Measurements from ENCODE around the gene CCDC177. TPM values are rescaled to one million over a fixed set of nuclear protein-coding genes. Genes with fewer than 3 reads are reported as not detected.

Gene CCDC177
- polyA plus RNA-seq, 3 donors, result not detected

GRCh38 chr14:69573205-69573830 lies 1.4 kb downstream of the CCDC177 start:
- no peak for DNase-seq
- intact Hi-C loops (cut with micrococcal nuclease), result loop anchor here (5.0 to 10.0 kb wide), 2 partner anchors 41 to 329 kb away; no protein-coding TSS in a partner anchor

GRCh38 chr14:69572841-69573135 lies 1.9 kb downstream of the CCDC177 start:
- H3K27me3 ChIP-seq (ENCODE audit: control insufficient read depth in 2 of 2, insufficient read depth in 2 of 2, low read length in 2 of 2), result peaks cover 28 to 85% of the 10 kb centered on the region in 2 donors
- H3K4me2 ChIP-seq (replicated peaks; ENCODE audit: extremely low read depth, low read length, poor library complexity, severe bottlenecking), result no peak overlapping the region
- H4K20me1 ChIP-seq (ENCODE audit: insufficient read depth, low read length), result no peaks in the 10 kb centered on the region
- peaks cover 0 to 18% of the 10 kb centered on the region in 2 donors for H3K9me3 ChIP-seq (replicated peaks in 1 of 2; ENCODE audit: control insufficient read depth in 1 of 2, insufficient read depth in 1 of 2, low read length in 2 of 2)
- no peak overlapping the region for H3K27ac Mint-ChIP-seq
- peaks cover 13% of the 10 kb centered on the region for H3K4me1 Mint-ChIP-seq
- peak overlapping the region in 1 of 2 donors; percentile 79 for H3K4me3 Mint-ChIP-seq
- H3K4me3 ChIP-seq (replicated peaks in 1 of 3; ENCODE audit: low read depth in 2 of 3, low read length in 3 of 3), result no peak overlapping the region
- H3K36me3 Mint-ChIP-seq, result peaks cover 0 to 2% of the 10 kb centered on the region in 2 donors
- H3K27ac ChIP-seq (ENCODE audit: low read depth in 1 of 2, low read length in 2 of 2), result no peak overlapping the region
- H3K9ac ChIP-seq (ENCODE audit: insufficient read depth, low read length, poor library complexity, severe bottlenecking), result no peak overlapping the region
- peaks cover 3 to 13% of the 10 kb centered on the region in 2 donors for H3K4me1 ChIP-seq (ENCODE audit: control insufficient read depth in 1 of 2, insufficient read depth in 2 of 2, low read length in 2 of 2)
- peaks cover 0 to 11% (median 5%) of the 10 kb centered on the region in 7 donors for H3K9me3 Mint-ChIP-seq
- intact Hi-C loops (cut with micrococcal nuclease), result loop anchor here (5.0 to 10.0 kb wide), 2 partner anchors 40 to 328 kb away; no protein-coding TSS in a partner anchor
- H3K79me2 ChIP-seq (ENCODE audit: insufficient read depth, low read length), result no peaks in the 10 kb centered on the region
- peaks cover 75 to 96% (median 85%) of the 10 kb centered on the region in 3 donors for H3K27me3 Mint-ChIP-seq (ENCODE audit: low read depth in 3 of 3)
- no peaks in the 10 kb centered on the region for H3K36me3 ChIP-seq (replicated peaks in 1 of 2; ENCODE audit: control insufficient read depth in 1 of 2, insufficient read depth in 2 of 2, low read length in 2 of 2)
- no peak overlapping the region for H2AFZ ChIP-seq (ENCODE audit: insufficient read depth, low read depth, low read length, poor library complexity, severe bottlenecking)
- WGBS (ENCODE audit: insufficient coverage), result 35% methylated on average over 39 of the region's 40 CpGs
- no peak for TF ChIP-seq CTCF (IDR thresholded peaks at IDR 0.05)
- DNase-seq, result no peak

More at GRCh38 chr14:69573205-69573830, 1.4 kb downstream of the CCDC177 start:
- no peak overlapping the region for H3K27ac ChIP-seq (ENCODE audit: low read depth in 1 of 2, low read length in 2 of 2)
- no peak for TF ChIP-seq CTCF (IDR thresholded peaks at IDR 0.05)
- H4K20me1 ChIP-seq (ENCODE audit: insufficient read depth, low read length), result no peaks in the 10 kb centered on the region
- peaks cover 13% of the 10 kb centered on the region for H3K4me1 Mint-ChIP-seq
- H3K27me3 Mint-ChIP-seq (ENCODE audit: low read depth in 3 of 3), result peaks cover 75 to 96% (median 85%) of the 10 kb centered on the region in 3 donors
- no peaks in the 10 kb centered on the region for H3K79me2 ChIP-seq (ENCODE audit: insufficient read depth, low read length)
- H3K36me3 Mint-ChIP-seq, result peaks cover 0 to 2% of the 10 kb centered on the region in 2 donors
- whole genome bisulfite sequencing (ENCODE audit: insufficient coverage), result 28% methylated on average over 48 of the region's 51 CpGs
- H3K9me3 ChIP-seq (replicated peaks in 1 of 2; ENCODE audit: control insufficient read depth in 1 of 2, insufficient read depth in 1 of 2, low read length in 2 of 2), result peaks cover 0 to 18% of the 10 kb centered on the region in 2 donors
- H3K4me2 ChIP-seq (replicated peaks; ENCODE audit: extremely low read depth, low read length, poor library complexity, severe bottlenecking), result no peak overlapping the region
- H2AFZ ChIP-seq (ENCODE audit: insufficient read depth, low read depth, low read length, poor library complexity, severe bottlenecking), result no peak overlapping the region
- H3K4me3 ChIP-seq (replicated peaks in 1 of 3; ENCODE audit: low read depth in 2 of 3, low read length in 3 of 3), result no peak overlapping the region
- peaks cover 3 to 13% of the 10 kb centered on the region in 2 donors for H3K4me1 ChIP-seq (ENCODE audit: control insufficient read depth in 1 of 2, insufficient read depth in 2 of 2, low read length in 2 of 2)
- peaks cover 24 to 83% of the 10 kb centered on the region in 2 donors for H3K27me3 ChIP-seq (ENCODE audit: control insufficient read depth in 2 of 2, insufficient read depth in 2 of 2, low read length in 2 of 2)
- no peak overlapping the region for H3K9ac ChIP-seq (ENCODE audit: insufficient read depth, low read length, poor library complexity, severe bottlenecking)
- H3K36me3 ChIP-seq (replicated peaks in 1 of 2; ENCODE audit: control insufficient read depth in 1 of 2, insufficient read depth in 2 of 2, low read length in 2 of 2), result no peaks in the 10 kb centered on the region
- no peak overlapping the region for H3K27ac Mint-ChIP-seq
- peaks cover 0 to 11% (median 5%) of the 10 kb centered on the region in 7 donors for H3K9me3 Mint-ChIP-seq
- peak overlapping the region in 1 of 2 donors; percentile 71 for H3K4me3 Mint-ChIP-seq
